ENCODE results near the gene VPS37C. TPM values are rescaled to one million over a fixed set of nuclear protein-coding genes. Genes with fewer than 3 reads are reported as not detected.

The VPS37C gene
- total RNA-seq, 2 donors from 2014 or later = 9.7 to 13.3 TPM

DNA sequence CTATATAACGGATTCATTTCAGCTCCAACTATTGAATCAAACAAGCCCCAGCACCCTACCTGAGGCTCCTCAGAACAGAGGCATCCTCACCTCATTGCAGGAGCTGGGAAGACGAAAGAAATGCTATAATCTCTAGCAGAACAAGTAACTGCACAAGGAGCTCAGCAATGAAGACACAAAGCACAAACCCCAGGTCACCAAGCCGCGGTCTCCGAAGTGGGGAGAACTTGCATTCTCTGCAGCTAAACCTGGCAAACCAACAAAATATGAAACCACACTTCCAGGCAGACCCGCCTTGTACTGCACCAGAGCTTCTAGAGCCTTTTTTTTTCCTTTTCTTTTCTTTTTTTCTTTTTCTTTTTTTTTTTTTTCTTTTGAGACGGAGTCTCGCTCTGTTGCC, 80.7 kb downstream of the VPS37C start:
- Mint-ChIP-seq H3K4me1 (ENCODE audit: low read depth in 2 of 2) (peaks cover 17% of the 10 kb centered on the region in 2 donors), H3K27ac (peak overlapping the region; percentile 16 to 39), H3K27me3 (peaks cover 0 to 2% of the 10 kb centered on the region in 2 donors), H3K4me3 (peak overlapping the region; percentile 44), H3K36me3 (no peaks in the 10 kb centered on the region), H3K9me3 (peaks cover 4% of the 10 kb centered on the region)
- DNase-seq (ENCODE audit: low spot score) (no peak), ATAC-seq (no peak)

Other genes starting within 250 kb of the VPS37C start
- 100 to 1,000 TPM in 1 of 2 donors, 10 to 100 TPM in 1; 81.8 to 105 TPM for gene TMEM109, start 247.3 kb downstream of the VPS37C start, total RNA-seq
- under 1 TPM in 1 of 2 donors, not detected in 1; 0.10 TPM for gene TMEM132A, start 237.0 kb downstream of the VPS37C start, total RNA-seq
- 1 to 10 TPM; 1.2 to 5.0 TPM for gene SLC15A3, start 209.2 kb downstream of the VPS37C start, total RNA-seq
- gene CD6, start 189.7 kb downstream of the VPS37C start, total RNA-seq = 10 to 100 TPM in 1 of 2 donors, 1 to 10 TPM in 1; 5.9 to 44.0 TPM
- gene CD5, start 58.9 kb downstream of the VPS37C start, total RNA-seq = 10 to 100 TPM in 1 of 2 donors, 1 to 10 TPM in 1; 2.7 to 16.5 TPM
- gene PGA3, start 42.1 kb upstream of the VPS37C start, total RNA-seq = not detected
- gene PGA4, start 60.9 kb upstream of the VPS37C start, total RNA-seq = not detected
- gene PGA5, start 79.7 kb upstream of the VPS37C start, total RNA-seq = not detected
- gene VWCE, start 133.9 kb upstream of the VPS37C start, total RNA-seq = 1 to 10 TPM; 2.1 to 3.3 TPM
- gene DDB1, start 171.7 kb upstream of the VPS37C start, total RNA-seq = 100 to 1,000 TPM; 241 to 276 TPM
- gene TKFC, start 171.8 kb upstream of the VPS37C start, total RNA-seq = 10 to 100 TPM; 18.9 to 38.9 TPM
- 100 to 1,000 TPM in 1 of 2 donors, 10 to 100 TPM in 1; 33.0 to 112 TPM for gene CYB561A3, start 200.5 kb upstream of the VPS37C start, total RNA-seq
- gene TMEM138, start 200.9 kb upstream of the VPS37C start, total RNA-seq = 100 to 1,000 TPM in 1 of 2 donors, 10 to 100 TPM in 1; 56.1 to 107 TPM
- gene TMEM216, start 231.2 kb upstream of the VPS37C start, total RNA-seq = 10 to 100 TPM; 17.7 to 18.2 TPM

All from natural killer cell treated with Interleukin-12 subunit alpha and Interleukin-12 subunit beta and Interleukin-15 and Interleukin-18, amount 100 ng/mL, for 72 hours (primary cell).